Measurements from ENCODE around the gene ERAS.

Gene ERAS

GRCh38 chrX:48794911-48795515 is 31.3 kb upstream of the ERAS start:
- H3K4me3 ChIP-seq (ENCODE audit: low read depth, low read length), result no peak overlapping the region
- TF ChIP-seq CTCF (IDR thresholded peaks at IDR 0.05; ENCODE audit: low read depth, low read length), result no peak
- in situ Hi-C loops (cut with HindIII; ENCODE audit: low sequenced_read_pairs), result no loop called here
- peak; percentile 39 for DNase-seq (ENCODE audit: low read depth, low spot score)

GRCh38 chrX:48798318-48798717 is 28.0 kb upstream of the ERAS start:
- in situ Hi-C loops (cut with HindIII; ENCODE audit: low sequenced_read_pairs), result no loop called here
- DNase-seq (ENCODE audit: low read depth, low spot score), result no peak
- no peak overlapping the region for H3K4me3 ChIP-seq (ENCODE audit: low read depth, low read length)
- no peak for TF ChIP-seq CTCF (IDR thresholded peaks at IDR 0.05; ENCODE audit: low read depth, low read length)

- no peak for TF ChIP-seq CTCF (IDR thresholded peaks at IDR 0.05; ENCODE audit: low read depth, low read length)
- peak overlapping the region; percentile 66 for H3K4me3 ChIP-seq (ENCODE audit: low read depth, low read length)
- in situ Hi-C loops (cut with HindIII; ENCODE audit: low sequenced_read_pairs), result no loop called here
- no peak for DNase-seq (ENCODE audit: low read depth, low spot score)
Observed at GRCh38 chrX:48800574-48801279, 25.6 kb upstream of the ERAS start.

GRCh38 chrX:48801280-48802088 is 24.8 kb upstream of the ERAS start, which contains the start of gene HDAC6:
TSS of gene HDAC6 (plus strand) at chrX:48802067. CDS start at chrX:48802693, 626 bp downstream.
- no peak for TF ChIP-seq CTCF (IDR thresholded peaks at IDR 0.05; ENCODE audit: low read depth, low read length)
- peak; percentile 99 for DNase-seq (ENCODE audit: low read depth, low spot score)
- H3K4me3 ChIP-seq (ENCODE audit: low read depth, low read length), result peak within 1 kb of the TSS; percentile 72
- in situ Hi-C loops (cut with HindIII; ENCODE audit: low sequenced_read_pairs), result no loop called here

- DNase-seq (ENCODE audit: low read depth, low spot score), result peak; percentile 86
- in situ Hi-C loops (cut with HindIII; ENCODE audit: low sequenced_read_pairs), result no loop called here
- TF ChIP-seq CTCF (IDR thresholded peaks at IDR 0.05; ENCODE audit: low read depth, low read length), result no peak
- H3K4me3 ChIP-seq (ENCODE audit: low read depth, low read length), result peak overlapping the region; percentile 72
Observed at GRCh38 chrX:48802089-48802904, 24.0 kb upstream of the ERAS start.

GRCh38 chrX:48802905-48803200 is 23.5 kb upstream of the ERAS start:
- DNase-seq (ENCODE audit: low read depth, low spot score), result no peak
- peak overlapping the region; percentile 72 for H3K4me3 ChIP-seq (ENCODE audit: low read depth, low read length)
- in situ Hi-C loops (cut with HindIII; ENCODE audit: low sequenced_read_pairs), result no loop called here
- TF ChIP-seq CTCF (IDR thresholded peaks at IDR 0.05; ENCODE audit: low read depth, low read length), result no peak

All from astrocyte of the spinal cord (primary cell).